ENCODE measurements around the gene RAC2. TPM values are rescaled to one million over a fixed set of nuclear protein-coding genes. Genes with fewer than 3 reads are reported as not detected.

The RAC2 gene
- total and polyA plus RNA-seq, 9 of the 15 experiments (the other 6 are each of a cell fraction or from before 2014, with no cell fraction given), result 22.7 to 103 (median 43.3) TPM

DNA sequence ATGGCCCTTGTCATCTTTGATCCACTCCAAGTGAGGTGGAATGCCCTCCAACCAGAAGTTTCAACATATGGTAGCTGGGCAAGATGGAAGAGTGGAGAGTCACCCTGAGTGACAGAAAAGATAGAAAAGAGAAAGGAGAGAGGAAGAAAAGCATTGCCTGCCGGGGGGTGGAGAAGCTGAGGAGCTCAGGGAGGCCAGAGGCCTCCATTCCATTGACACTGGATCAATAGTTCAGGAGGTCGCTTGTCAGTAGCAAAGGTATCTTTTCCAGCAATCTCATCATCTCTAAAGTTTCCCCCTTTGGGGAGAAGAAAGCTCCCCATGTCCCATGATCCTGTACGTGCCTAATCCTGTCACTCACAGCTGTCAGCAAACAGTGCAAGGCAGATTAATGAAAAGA is 49.3 kb downstream of the RAC2 start:
- H3K36me3 ChIP-seq (ENCODE audit: control insufficient read depth, insufficient read depth, low read length), result no peaks in the 10 kb centered on the region
- no peak overlapping the region for H2AFZ ChIP-seq (ENCODE audit: low read depth, low read length)
- H3K9ac ChIP-seq (ENCODE audit: insufficient read depth in 1 of 2, low read depth in 2 of 2, low read length in 2 of 2), result no peak overlapping the region
- no peak for TF ChIP-seq MXI1 (IDR thresholded peaks at IDR 0.05; ENCODE audit: low read depth, low read length)
- TF ChIP-seq ZNF12 (CRISPR knock-in tag; IDR thresholded peaks at IDR 0.05), result no peak
- TF ChIP-seq FOXK1 (CRISPR knock-in tag; IDR thresholded peaks at IDR 0.05; ENCODE audit: borderline replicate concordance), result no peak
- peak; percentile 29 for TF ChIP-seq MEIS2 (IDR thresholded peaks at IDR 0.05; ENCODE audit: partially characterized antibody)
- TF ChIP-seq, protein P1, sequence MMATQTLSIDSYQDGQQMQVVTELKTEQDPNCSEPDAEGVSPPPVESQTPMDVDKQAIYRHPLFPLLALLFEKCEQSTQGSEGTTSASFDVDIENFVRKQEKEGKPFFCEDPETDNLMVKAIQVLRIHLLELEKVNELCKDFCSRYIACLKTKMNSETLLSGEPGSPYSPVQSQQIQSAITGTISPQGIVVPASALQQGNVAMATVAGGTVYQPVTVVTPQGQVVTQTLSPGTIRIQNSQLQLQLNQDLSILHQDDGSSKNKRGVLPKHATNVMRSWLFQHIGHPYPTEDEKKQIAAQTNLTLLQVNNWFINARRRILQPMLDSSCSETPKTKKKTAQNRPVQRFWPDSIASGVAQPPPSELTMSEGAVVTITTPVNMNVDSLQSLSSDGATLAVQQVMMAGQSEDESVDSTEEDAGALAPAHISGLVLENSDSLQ (IDR thresholded peaks at IDR 0.05), result peak; percentile 67
- no peak for TF ChIP-seq RBBP5 (IDR thresholded peaks at IDR 0.05; ENCODE audit: borderline replicate concordance, insufficient read depth, low read length, poor library complexity, severe bottlenecking)
- TF ChIP-seq GTF2E2 (tag; IDR thresholded peaks at IDR 0.05), result no peak
- ATAC-seq (no peak), DNase-seq (ENCODE audit: extremely low read depth in 1 of 4, low spot score in 3 of 4) (no peak), FAIRE-seq (no peak)
- peaks cover 22 to 31% of the 10 kb centered on the region in 2 experiments for H3K4me1 ChIP-seq (replicated peaks in 1 of 2; ENCODE audit: control insufficient read depth in 2 of 2, insufficient read depth in 2 of 2, low read length in 2 of 2)
- no peak overlapping the region for H3K4me2 ChIP-seq (ENCODE audit: insufficient read depth, low read length)
- ChIA-PET POLR2A (no interaction called here), CTCF (ENCODE audit: low intra/inter-chr PET ratio) (no interaction called here)
- no TSS peak for BruUV-seq (replicated peaks)
- H3K4me3 ChIP-seq, result no peak overlapping the region
- H3K9me3 ChIP-seq (replicated peaks; ENCODE audit: control insufficient read depth, insufficient read depth, low read depth, low read length), result peaks cover 3% of the 10 kb centered on the region; the same call in 1 of the 2 replicates
- in situ Hi-C loops (cut with MboI), result no loop called here
- peaks cover 2% of the 10 kb centered on the region; the same call in 1 of the 3 replicates for H3K79me2 ChIP-seq (ENCODE audit: control insufficient read depth, insufficient read depth, low read length)
- H3K9me1 ChIP-seq (ENCODE audit: control insufficient read depth, insufficient read depth, low read length), result no peaks in the 10 kb centered on the region
- no peaks in the 10 kb centered on the region for H4K20me1 ChIP-seq (replicated peaks; ENCODE audit: control insufficient read depth, insufficient read depth, low read length)
- no peak overlapping the region; the same call in 2 of the 3 replicates for H3K27ac ChIP-seq (ENCODE audit: extremely low read depth, low read depth, low read length)
- WGBS (ENCODE audit: insufficient coverage, low coverage, missing lambda C conversion rate), result 43% methylated on average over 3 of the region's 3 CpGs
- intact Hi-C loops (cut with micrococcal nuclease), result loop anchor here (10.0 kb wide), 1 partner anchor 410 kb away; no protein-coding TSS in a partner anchor
- no peaks in the 10 kb centered on the region for H3K27me3 ChIP-seq (ENCODE audit: control insufficient read depth in 2 of 2, insufficient read depth in 2 of 2, low read length in 2 of 2)

Measured in K562 (cell line).